Bone marrow (tissue), 2 donors: ENCODE results near the gene LITAF.
A peak's percentile ranks its signal among the peaks of the same experiment; 100 is the strongest.
"Not testable (repeated sequence)": the region's sequence is repeated elsewhere in the genome, so short reads cannot be mapped to it uniquely, and the experiment has no call there.

ENCODE experiments used
- DNase-seq, 2 donors: peaks; one replicate each; lab custom pipeline; 2025; lab: John Stamatoyannopoulos, UW

The LITAF gene

DNA sequence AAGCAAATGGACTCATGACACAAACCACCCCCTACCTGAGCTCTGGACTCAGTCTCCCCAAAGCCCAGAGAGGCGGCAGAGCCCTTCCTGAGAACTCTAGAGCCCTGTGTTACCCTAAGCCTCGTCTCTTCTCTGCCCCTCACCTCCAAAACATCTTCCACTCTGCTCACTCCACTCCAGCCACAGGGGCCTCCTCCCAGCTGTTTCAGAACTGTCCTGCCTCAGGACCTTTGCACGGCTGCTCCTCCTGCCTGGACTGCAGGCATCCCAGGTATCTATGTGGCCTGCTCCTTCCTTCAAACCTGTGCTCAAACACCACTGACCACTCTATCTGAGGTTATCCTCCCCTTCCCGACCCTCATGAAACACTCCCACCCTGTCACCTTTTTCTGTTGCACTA is 12.9 kb upstream of the LITAF start:
- DNase-seq, result no peak

DNA sequence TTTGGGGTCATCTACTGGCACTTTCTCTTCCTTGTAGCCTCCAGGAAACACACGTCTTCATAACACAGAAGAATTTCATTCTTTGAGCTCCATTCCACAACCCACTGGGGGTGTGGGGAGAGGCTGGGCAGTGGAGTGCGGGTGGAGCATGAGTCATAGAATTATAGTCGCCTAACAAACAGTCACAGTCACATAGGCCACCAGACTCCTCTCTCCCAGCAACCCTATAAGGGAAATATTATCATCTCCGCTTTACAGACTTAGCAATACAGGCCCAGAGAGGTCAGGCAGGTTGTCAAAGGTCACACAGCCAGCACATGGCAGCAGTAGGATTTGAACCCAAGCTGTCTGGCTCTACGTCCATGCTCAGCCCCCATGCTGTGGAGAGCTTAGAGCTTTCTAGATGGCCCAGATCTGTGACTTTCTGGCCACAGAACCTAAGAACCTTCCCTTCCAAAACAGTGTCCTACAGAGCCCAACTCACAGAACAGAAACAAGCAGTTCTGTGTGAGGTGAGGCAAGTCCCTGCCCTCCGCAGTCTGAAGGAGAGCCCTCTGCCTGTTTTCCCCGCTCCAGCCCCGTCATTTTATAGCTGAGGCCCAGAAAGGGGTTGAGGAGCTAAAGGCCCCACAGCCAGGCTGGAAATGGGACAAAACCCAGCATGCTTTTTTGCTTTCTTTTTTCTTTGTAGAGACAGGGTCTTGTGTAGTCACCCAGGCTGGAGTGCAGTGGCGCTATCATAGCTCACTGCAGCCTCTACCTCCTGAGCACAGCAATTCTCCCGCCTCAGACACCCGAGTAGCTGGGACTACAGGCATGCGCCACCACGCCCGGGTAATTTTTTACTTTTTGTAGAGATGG is 10.7 kb upstream of the LITAF start:
- DNase-seq, result peak; percentile 31 to 91

DNA sequence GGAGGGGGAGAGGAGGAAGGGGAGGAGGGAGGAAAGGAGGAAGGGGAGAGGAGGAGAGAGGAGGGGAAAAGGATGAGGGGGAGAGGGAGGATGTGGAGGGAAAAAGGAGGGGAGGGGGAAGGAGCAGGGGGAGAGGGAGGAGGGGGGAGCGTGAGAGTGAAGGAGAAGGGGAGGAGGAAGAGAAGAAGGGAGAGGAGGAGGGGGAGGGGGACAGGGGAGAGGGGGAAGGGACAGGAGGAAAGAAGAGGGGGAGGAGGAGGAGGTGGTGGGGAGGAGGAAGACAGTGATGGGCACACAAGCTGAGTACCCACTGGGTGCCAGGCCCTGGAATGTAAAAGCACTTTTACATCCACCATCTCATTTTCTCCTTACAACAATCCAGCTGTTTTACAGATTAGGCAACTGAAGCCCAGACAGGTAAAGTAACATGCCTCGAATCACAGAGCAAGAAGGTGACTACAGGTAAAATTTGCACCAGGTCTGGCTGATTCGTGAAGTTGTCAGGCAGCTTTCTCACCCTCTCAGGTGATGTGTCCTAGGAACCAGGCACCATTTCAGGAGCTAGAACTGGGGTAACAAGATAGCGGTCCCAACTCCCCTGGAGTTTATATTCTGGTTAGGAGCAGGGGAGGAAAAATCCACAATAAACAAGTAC is 10.0 kb upstream of the LITAF start:
- DNase-seq, result no peak

DNA sequence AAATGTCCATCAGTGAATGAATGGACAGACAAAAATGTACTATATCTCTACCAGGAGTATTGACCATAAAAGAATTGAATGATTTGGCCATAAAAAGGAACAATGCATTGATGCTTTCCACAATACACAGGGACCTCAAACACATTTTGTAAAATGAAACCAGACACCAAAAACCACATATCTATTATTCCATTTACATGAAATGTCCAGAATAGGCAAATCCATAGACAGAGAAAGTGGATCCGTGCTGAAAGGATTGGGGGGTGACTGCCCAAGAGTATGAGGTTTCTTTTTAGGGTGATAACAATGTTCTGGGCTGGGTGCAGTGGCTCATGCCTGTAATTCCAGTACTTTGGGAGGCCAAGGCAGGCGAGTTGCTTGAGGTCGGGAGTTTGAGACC is 6.9 kb upstream of the LITAF start:
- no peak for DNase-seq

DNA sequence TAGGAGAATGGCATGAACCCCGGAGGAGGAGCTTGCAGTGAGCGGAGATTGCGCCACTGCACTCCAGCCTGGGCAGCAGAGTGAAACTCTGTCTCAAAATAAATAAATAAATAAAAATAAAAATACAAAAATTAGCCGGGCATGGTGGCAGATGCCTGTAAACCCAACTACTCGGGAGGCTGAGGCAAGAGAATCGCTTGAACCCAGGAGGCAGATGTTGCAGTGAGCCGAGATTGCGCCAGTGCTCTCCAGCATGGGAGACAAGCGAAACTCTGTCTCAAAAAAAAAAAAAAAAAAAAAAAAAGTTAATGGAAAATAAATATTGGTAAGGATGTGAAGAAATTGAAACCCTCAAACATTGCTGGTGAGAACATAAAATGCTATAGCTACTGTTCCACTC is 6.4 kb upstream of the LITAF start:
- not testable (repeated sequence) for DNase-seq

DNA sequence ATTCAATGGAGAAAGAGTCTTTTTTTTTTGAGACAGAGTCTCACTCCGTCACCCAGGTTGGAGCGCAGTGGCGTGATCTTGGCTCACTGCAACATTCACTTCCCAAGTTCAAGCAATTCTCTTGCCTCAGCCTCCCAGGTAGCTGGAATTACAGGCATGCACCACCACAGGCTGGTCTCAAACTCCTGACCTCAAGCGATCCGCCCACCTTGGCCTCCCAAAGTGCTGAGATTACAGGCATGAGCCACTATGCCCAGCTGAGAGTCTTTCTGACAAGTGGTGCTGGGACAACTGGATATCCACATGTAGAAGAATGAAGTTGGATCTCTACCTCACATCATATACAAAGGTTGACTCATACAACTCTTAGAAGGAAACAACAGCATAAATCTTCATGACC is 4.9 kb upstream of the LITAF start:
- DNase-seq, result not testable (repeated sequence)

DNA sequence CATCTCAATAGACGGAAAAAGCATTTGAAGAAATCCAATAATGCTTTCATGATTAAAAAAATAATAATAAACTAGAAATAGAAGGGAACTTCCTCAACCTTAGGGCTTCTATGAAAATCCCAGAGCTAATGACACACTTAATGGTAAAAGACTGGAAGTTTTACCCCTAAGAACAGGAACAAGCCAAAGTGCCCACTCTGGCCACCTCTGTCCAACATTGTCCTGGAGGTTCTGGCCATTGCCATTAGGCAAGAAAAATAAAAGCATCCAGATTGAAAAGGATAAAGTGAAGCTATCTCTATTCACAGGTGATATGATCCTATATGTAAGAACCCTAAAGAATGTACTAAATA is 2.5 kb upstream of the LITAF start:
- no peak for DNase-seq

DNA sequence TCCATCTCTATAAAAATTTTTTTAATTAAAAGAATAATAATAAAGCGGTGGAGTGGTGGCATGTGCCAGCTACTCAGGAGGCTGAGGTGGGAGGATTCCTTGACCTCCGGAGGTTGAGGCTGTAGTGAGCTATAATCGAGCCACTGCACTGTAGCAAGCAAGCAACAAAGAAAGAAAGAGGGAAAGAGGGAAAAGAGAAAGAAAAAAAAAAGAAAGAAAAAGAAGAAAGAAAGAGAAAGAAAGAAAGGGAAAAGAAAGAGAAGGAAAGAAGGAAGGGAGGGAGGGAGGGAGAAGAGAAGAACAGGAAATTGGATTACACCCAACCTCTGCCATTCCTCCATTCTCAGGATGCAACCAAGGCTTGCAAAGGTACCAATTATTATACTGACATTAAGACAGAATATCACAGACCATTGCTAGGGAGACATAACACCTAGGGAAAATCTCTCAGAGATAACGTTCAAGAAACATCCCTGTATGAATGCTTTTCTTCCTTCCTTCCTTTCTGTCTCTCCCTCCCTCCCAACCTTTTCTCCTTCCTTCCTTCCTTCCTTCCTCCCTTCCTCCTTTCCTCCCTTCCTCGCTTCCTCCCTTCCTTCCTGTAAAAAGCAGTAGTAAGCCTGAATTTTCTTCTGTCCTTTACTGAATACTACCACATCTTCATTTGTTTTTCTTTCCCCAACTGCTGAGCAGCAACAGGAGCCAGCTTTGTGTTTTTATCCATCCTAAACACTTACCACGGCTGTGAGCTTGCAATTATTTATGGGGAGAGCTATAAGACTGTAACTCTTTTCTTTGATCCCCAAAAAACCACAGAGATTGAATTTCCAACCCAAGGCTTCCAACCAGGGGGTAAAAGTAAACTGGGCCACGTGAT is 1.8 kb upstream of the LITAF start:
- no peak for DNase-seq

DNA sequence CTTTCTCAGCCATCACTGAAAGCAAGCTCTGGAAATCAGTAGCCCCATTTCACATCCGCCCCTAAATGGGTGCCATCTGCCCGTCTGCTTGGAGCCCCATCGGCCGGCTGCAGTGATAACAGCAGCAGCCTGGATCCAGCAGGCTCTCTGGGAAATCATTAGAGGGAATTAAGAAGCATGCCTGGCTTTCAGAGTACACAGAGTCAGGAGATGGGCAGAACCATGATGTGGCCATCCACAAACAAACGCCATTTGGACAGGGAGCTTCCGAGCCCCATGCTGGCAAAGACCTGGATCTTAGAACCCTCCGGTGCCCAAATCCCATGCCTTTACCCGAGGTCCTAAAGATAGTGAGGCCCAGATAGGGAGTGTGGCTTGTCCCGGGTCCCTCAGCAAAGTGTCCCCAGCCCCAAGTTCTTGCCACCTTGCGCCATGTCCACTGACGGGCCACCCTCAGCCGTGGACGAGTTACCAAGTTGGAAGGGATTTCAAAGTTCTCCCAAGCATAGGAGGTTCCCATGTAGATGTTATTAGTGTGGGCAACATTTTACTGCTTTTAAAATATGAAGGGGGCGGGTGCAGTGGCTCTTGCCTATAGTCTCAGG is 1.0 kb upstream of the LITAF start:
- no peak for DNase-seq

DNA sequence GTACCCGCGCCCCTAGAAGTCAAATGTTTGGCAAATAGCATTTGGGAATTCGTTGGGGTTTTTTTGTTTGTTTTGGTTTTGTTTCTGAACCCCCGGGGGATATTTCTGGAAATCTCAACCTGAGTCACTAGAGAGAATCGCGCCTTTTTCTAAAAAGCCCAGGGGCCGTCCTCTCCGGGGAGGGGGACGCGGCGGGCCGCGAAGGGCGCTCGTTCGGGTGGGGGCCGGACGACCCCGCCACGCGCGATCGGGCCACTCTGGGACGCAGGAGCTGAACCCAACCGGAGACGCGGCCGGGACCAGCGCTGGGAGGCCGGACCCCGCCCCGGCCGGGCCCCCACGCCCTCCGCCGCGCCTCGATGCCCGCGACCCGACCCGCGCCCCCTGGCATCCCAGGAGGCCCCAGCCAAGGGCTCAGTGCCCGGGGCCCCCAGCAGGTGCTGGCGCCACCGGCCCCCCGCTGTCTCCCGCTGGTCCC is 302 bp downstream of the LITAF start:
- no peak for DNase-seq

DNA sequence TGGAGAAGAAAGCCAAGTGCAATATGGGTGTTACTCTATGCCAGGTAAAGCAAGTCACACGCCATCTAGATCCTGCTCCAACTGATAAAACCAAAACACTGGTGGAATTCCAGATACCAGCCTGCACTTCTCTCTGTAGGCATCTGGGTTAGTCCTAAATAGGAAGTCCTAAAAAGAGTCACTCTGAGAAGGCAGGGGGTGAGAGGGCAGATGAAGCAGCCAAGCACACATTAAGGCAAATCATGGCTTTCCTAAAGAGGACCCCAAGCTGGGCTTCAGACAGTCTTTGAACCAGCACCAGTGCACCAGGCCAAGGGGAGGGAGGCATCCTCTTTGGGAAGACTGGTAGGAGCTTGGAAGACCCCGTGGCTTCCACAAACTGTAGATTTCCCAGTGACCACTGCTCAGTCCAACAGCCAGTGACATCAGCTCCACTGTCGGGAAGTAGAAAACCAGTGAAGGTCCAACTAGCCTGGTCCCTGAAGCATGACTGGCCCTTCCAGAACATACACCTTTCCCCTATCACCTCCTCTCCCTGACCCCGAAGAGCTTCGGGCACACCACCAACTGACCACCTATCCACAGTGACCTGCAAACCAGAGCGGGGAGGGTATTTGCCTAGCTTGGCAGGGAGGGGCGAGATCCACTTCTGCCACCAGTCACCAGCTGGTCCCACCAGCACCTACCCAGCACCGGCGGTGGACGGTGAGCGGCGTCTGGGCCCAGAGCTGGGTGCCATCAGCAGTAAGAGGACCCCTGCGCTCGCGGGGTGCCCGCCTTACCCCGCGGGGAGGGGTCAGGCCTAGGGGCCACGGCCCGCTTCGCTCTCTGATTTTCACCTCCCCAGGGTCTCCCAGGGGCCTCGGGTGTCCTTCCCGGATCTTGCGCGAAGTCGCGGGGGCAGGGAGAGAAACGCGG is 1.0 kb downstream of the LITAF start:
- peak in 1 of 2 donors; percentile 6 for DNase-seq

DNA sequence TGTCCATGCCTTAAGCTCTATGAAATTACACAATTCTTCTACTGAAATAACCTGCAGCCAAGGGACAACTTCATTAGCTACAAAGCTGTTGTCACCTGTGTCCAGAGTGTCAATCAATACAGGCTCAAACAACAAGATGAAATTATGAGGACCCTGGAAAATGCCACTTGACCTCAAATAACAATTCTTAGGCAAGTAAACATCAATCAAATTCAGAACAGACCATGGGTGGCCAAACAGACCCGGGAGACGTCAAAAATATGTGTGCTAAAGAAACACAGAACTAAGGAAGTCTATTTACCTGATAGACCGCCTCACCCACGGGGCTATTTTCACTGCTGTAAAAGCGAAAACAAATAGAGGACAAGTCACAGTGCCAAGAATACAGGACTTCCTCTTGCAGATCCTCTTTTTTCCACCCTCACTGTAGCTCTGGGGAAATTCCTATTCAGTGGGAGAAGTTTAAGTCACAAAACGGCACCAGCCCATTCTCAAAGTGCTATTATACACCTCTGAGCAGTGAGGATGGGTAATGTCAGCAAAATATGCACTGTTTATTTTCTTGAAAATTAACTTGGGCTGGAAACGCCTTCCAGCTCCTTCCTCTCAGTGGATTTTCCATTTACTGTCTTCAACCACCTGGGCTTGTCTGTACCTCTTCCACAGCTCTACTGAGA is 2.7 kb downstream of the LITAF start:
- DNase-seq, result peak in 1 of 2 donors; percentile 37

DNA sequence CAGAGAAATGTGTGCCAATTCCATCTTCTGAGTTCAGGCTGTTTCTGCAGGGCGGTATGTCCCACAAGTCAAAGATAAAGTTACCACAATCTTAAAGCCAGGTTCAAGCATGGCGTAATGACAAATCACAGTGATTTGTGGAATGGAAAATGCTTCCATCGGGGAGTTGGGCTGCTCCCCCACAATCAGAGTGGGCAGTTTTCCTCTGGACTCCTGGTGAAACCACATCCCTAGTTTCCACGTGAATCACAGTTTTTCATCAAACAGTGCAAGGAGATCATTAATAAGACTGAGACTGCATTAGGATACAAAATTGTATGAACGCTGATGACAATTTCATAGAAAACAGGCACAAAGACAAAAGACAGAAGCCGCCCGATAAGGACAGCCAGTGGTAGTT is 3.6 kb downstream of the LITAF start:
- DNase-seq, result no peak

DNA sequence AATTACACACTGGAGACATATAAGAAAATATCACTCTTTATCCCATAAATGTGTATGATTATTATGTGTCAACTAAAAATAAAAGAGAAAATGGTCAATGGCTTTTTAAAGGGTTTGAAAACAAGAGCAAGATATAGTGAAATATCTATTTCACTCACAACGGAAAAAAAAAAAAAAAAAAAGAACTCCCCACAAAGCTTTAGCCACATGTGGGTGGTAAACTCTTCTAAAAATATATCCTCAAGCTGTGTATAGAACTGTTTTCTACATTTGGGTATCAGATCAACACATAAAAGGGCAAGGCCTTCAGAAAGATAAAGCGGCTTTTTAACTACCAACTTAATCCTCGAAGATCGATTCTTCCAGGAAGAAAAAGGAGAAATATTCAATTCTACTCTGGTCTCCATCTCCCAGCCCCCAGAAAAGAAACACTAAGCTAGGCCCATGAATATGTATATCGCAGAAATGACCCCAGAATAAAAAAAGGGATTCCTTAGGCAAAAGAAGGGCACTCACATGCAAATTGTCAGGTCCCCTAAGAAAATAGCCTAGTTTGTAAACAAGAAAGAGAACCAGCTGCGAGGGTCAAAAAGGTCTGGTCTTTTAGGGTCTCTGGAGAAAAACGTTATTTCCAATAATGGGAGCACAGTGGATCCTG is 4.4 kb downstream of the LITAF start:
- no peak for DNase-seq

DNA sequence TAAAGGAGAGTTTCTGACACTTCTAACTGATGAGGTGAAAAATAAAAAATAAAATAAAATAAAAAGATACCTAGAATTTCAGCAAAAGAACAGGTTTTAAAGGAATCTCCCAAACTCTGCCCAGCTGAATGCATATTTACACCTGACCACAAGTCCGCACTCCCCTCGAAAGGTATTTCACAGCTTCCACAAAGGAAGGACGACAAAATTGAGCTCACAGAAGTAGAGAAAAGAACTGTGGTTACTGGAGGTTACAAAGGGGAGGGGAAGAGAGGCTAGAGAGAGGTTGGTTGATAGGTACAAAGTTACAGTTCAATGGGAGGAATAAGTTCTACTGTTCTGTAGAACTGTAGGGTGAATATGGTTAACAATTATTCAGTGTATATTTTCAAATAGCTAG is 5.0 kb downstream of the LITAF start:
- no peak for DNase-seq

DNA sequence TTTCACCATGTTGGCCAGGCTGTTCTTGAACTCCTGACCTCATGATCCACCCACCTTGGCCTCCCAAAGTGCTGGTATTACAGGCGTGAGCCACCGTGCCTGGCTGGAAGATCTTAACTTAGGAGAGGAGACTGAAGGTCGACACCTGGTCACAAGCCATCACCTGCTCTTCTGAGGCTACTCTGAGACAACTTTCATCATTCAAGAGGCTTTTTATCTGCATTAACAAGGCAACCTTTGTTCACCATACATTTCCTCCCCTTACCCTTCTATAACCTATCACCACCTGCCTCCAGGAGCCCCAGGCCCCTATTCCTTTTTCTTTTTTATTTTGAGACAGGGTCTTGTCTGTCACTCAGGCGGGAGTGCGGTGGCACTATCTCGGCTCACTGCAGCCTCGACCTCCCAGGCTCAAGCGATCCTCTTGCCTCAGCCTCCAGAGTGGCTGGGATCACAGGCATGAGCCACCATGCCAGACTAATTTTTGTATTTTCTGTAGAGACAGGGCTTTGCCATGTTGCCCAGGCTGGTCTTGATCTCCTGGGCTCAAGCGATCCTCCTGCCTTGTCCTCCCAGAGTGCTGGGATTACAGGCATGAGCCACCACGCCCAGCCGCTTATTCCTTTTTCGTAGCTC is 6.2 kb downstream of the LITAF start:
- no peak for DNase-seq

DNA sequence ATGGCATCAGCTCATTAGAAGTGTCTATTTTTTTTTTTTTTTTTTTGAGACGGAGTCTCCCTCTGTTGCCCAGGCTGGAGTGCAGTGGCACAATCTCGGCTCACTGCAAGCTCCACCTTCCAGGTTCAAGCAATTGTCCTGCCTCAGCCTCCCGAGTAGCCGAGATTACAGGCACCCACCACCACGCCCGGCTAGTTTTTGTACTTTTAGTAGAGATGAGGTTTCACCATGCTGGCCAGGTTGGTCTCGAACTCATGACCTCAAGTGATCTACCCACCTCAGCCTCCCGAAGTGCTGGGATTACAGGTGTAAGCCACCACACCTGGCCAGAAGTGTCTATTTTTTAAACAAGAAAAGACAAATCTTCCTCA is 9.4 kb downstream of the LITAF start:
- DNase-seq, result not testable (repeated sequence)

DNA sequence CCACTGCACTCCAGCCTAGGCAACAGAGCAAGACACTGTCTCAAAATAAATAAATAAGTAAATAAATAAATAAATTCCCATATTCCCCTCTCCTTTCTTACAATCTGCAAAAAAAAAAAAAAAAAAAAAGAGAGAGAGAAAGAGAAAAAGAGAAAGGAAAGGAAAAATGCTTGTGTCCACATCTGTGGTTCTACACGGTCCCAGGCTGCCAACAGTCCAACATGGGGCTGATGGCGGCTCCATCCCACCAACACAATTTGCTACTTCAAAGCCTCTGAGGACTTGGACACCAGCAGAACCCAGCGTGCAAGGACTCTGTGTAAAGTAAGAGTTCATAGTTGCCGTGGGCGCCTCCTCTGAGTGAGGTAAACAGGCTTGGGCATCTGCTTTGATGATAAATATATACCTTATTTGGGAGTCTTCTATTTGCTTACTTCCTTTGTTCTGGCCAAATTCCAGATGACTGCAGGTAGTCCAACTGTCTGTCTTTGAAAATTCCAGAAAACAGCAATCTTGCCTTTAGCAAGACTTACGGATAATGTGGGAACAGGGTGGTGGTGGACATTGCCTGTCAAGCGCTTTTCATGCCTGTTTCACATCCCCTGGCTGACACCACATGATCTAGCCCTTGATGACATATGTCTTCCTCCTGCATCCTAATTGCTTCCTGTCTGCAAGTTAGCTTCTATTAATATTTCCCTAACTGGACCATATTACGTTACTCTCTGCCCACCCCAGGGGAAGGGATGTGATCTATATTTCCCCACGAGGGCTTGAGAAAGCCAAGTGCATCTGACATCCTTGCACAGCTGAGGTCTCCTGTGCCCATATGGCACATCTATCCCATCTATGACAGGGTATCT is 10.1 kb downstream of the LITAF start:
- DNase-seq, result peak in 1 of 2 donors; percentile 22

DNA sequence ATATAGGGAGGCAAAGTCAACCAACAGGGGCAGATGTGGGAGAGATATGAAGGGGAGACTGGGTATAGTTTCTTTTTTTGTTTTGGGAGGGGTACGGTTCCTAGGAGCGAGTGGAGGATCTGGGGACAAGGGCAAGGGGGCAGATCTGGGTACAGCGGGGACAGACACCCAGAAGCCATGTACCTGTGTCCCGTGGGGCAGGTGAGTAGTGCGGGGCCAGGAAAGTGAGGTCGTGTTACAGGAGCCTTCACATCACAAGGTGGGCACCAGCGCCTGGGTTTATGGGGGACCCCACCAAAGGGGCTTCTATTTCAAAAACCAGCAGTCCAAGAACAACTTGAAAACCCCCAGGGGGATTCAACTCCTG is 11.5 kb downstream of the LITAF start:
- no peak for DNase-seq
